ENCODE data around the gene MCCC1. TPM values are rescaled to one million over a fixed set of nuclear protein-coding genes. Genes with fewer than 3 reads are reported as not detected.

The MCCC1 gene
- total and polyA plus RNA-seq, 2 donors (not counting 1 experiment from before 2014, with no cell fraction given), result 12.9 to 36.3 TPM

DNA sequence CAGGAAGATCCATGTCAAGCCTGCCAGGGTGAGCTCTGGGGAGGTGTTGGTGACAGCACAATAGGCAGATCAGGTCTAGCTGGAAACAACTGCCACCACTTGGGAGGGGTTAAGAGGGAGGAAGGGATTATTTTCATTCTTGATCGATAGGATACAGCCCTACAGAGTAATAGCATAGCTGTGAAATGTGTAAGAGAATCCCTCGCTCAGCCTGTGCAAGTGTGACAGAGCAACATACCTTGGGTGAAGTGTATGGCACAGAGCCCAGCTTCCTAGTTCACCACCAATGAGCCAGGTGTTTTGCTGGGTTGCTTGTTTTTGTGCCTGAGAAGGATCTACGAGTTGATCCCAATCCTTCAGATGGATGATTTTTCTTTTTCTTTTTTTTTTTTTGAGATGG lies 109.7 kb downstream of the MCCC1 start:
- no peak overlapping the region for H3K9ac ChIP-seq (ENCODE audit: low read length)
- H3K4me3 ChIP-seq (ENCODE audit: control extremely low read depth in 1 of 5, extremely low read depth in 1 of 5, insufficient read depth in 1 of 5, low read depth in 2 of 5, low read length in 4 of 5), result no peak overlapping the region
- no peak for TF ChIP-seq EZH2 (IDR thresholded peaks at IDR 0.05; ENCODE audit: borderline replicate concordance, insufficient read depth, low read depth, low read length, poor library complexity, severe bottlenecking)
- TF ChIP-seq, protein P1, sequence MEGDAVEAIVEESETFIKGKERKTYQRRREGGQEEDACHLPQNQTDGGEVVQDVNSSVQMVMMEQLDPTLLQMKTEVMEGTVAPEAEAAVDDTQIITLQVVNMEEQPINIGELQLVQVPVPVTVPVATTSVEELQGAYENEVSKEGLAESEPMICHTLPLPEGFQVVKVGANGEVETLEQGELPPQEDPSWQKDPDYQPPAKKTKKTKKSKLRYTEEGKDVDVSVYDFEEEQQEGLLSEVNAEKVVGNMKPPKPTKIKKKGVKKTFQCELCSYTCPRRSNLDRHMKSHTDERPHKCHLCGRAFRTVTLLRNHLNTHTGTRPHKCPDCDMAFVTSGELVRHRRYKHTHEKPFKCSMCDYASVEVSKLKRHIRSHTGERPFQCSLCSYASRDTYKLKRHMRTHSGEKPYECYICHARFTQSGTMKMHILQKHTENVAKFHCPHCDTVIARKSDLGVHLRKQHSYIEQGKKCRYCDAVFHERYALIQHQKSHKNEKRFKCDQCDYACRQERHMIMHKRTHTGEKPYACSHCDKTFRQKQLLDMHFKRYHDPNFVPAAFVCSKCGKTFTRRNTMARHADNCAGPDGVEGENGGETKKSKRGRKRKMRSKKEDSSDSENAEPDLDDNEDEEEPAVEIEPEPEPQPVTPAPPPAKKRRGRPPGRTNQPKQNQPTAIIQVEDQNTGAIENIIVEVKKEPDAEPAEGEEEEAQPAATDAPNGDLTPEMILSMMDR (IDR thresholded peaks at IDR 0.05), result no peak
- Mint-ChIP-seq H3K9me3 (ENCODE audit: insufficient read depth) (no peaks in the 10 kb centered on the region), H3K27ac (no peak overlapping the region), H3K4me3 (no peak overlapping the region), H3K4me1 (peaks cover 15% of the 10 kb centered on the region), H3K27me3 (no peaks in the 10 kb centered on the region)
- H3K79me2 ChIP-seq (ENCODE audit: control insufficient read depth, insufficient read depth, low read length), result no peaks in the 10 kb centered on the region
- H2AFZ ChIP-seq (ENCODE audit: insufficient read depth, low read depth, low read length, poor library complexity, severe bottlenecking), result no peak overlapping the region
- no peaks in the 10 kb centered on the region for H4K20me1 ChIP-seq (ENCODE audit: control insufficient read depth, insufficient read depth, low read length, poor library complexity, severe bottlenecking)
- POLR2A ChIA-PET, result no interaction called here
- H3K4me1 ChIP-seq (ENCODE audit: control insufficient read depth in 2 of 2, insufficient read depth in 2 of 2, low read length in 2 of 2), result peaks cover 5 to 9% of the 10 kb centered on the region in 2 donors
- 100% methylated on average over 2 of the region's 3 CpGs for WGBS (ENCODE audit: insufficient coverage)
- no peak overlapping the region for H3K27ac ChIP-seq (ENCODE audit: low read length in 2 of 2)
- intact Hi-C loops (cut with micrococcal nuclease), result no loop called here
- H3K36me3 ChIP-seq (replicated peaks in 1 of 2; ENCODE audit: control extremely low read depth in 1 of 2, control insufficient read depth in 1 of 2, extremely low read depth in 1 of 2, insufficient read depth in 2 of 2, low read length in 1 of 2), result no peaks in the 10 kb centered on the region
- CTCF ChIA-PET, result no interaction called here
- no peak for ATAC-seq (ENCODE audit: low read depth)
- H3K9me3 ChIP-seq (ENCODE audit: control extremely low read depth in 1 of 3, control insufficient read depth in 2 of 3, insufficient read depth in 1 of 3, low read length in 2 of 3), result peaks cover 0 to 6% (median 0%) of the 10 kb centered on the region in 3 donors
- H3K27me3 ChIP-seq (replicated peaks in 1 of 4; ENCODE audit: control extremely low read depth in 1 of 4, control insufficient read depth in 3 of 4, insufficient read depth in 4 of 4, low read length in 3 of 4), result no peaks in the 10 kb centered on the region
- no peak overlapping the region for H3K4me2 ChIP-seq (replicated peaks; ENCODE audit: low read depth, low read length, poor library complexity, severe bottlenecking)
- no peak for DNase-seq

DNA sequence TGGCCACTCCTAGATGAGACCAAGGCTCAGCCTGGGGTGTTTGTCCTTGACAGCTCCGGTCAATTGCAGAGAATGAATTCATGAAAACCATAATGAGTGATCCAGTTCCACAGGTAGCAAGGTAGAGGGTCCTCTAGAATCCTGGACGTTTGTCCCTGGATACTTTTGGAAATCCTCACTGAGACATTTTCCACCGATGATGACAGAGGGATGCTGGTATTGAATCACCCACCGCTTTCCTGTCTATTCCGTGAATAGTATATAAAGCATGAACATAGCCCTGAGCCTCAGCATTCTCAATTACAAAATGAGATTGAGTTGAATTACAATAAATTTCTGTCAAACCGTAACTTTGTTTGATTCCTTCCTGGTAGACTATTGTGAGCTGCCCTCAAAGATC lies 113.3 kb downstream of the MCCC1 start:
- Histone ChIP-seq H3K4me2 (replicated peaks; ENCODE audit: low read depth, low read length, poor library complexity, severe bottlenecking) (no peak overlapping the region), H3K4me3 (ENCODE audit: control extremely low read depth in 1 of 5, extremely low read depth in 1 of 5, insufficient read depth in 1 of 5, low read depth in 2 of 5, low read length in 4 of 5) (no peak overlapping the region), H3K27me3 (replicated peaks in 1 of 4; ENCODE audit: control extremely low read depth in 1 of 4, control insufficient read depth in 3 of 4, insufficient read depth in 4 of 4, low read length in 3 of 4) (no peaks in the 10 kb centered on the region), H3K79me2 (ENCODE audit: control insufficient read depth, insufficient read depth, low read length) (no peaks in the 10 kb centered on the region), H3K27ac (ENCODE audit: low read length in 2 of 2) (no peak overlapping the region), H3K9me3 (ENCODE audit: control extremely low read depth in 1 of 3, control insufficient read depth in 2 of 3, insufficient read depth in 1 of 3, low read length in 2 of 3) (no peaks in the 10 kb centered on the region), H3K36me3 (replicated peaks in 1 of 2; ENCODE audit: control extremely low read depth in 1 of 2, control insufficient read depth in 1 of 2, extremely low read depth in 1 of 2, insufficient read depth in 2 of 2, low read length in 1 of 2) (no peaks in the 10 kb centered on the region), H4K20me1 (ENCODE audit: control insufficient read depth, insufficient read depth, low read length, poor library complexity, severe bottlenecking) (no peaks in the 10 kb centered on the region), H3K9ac (ENCODE audit: low read length) (no peak overlapping the region), H2AFZ (ENCODE audit: insufficient read depth, low read depth, low read length, poor library complexity, severe bottlenecking) (no peak overlapping the region), H3K4me1 (ENCODE audit: control insufficient read depth in 2 of 2, insufficient read depth in 2 of 2, low read length in 2 of 2) (peaks cover 3% of the 10 kb centered on the region in 2 donors)
- 70% methylated on average over 2 of the region's 6 CpGs for WGBS (ENCODE audit: insufficient coverage)
- no peak for DNase-seq
- intact Hi-C loops (cut with micrococcal nuclease), result no loop called here
- no peaks in the 10 kb centered on the region for H3K27me3 Mint-ChIP-seq
- no peak for TF ChIP-seq EZH2 (IDR thresholded peaks at IDR 0.05; ENCODE audit: borderline replicate concordance, insufficient read depth, low read depth, low read length, poor library complexity, severe bottlenecking)
- TF ChIP-seq, protein P1 (IDR thresholded peaks at IDR 0.05), result no peak
- no peaks in the 10 kb centered on the region for H3K9me3 Mint-ChIP-seq (ENCODE audit: insufficient read depth)
- no peak for ATAC-seq (ENCODE audit: low read depth)
- H3K27ac Mint-ChIP-seq, result no peak overlapping the region
- ChIA-PET CTCF (no interaction called here), POLR2A (no interaction called here)
- H3K4me3 Mint-ChIP-seq, result no peak overlapping the region
- peaks cover 5% of the 10 kb centered on the region for H3K4me1 Mint-ChIP-seq
